Activated B cell treated with CpG ODN at 0.5 μM for 24 hours (primary cell): Measurements from ENCODE around the gene LGSN. TPM values are rescaled to one million over a fixed set of nuclear protein-coding genes. Genes with fewer than 3 reads are reported as not detected.

Experiments used
- ATAC-seq: fragments of 200-7000 bp; cut with Tn5 transposase; one replicate; pipeline ENCODE4 v1.10.0; 2021; ENCODE audit warnings: low read depth, mild to moderate bottlenecking, moderate library complexity
- CTCF ChIA-PET: fragments of 350-600 bp; sonication (Branson Sonifier 250); formaldehyde crosslinking; loops from one replicate; lab custom pipeline; 2021; ENCODE audit warnings: antibody characterized with exemption; lab: Charles Lee
- POLR2A ChIA-PET: fragments of 350-600 bp; sonication (Branson Sonifier 250); formaldehyde crosslinking; loops from one replicate; lab custom pipeline; 2021; ENCODE audit warnings: antibody characterized with exemption; lab: Charles Lee
- DNase-seq: peaks from one replicate; pipeline ENCODE4 v3.0.0; 2022
- H3K27ac Mint-ChIP-seq: one replicate; pipeline ENCODE4 v1.8.0; 2020; ENCODE audit warnings: mixed read lengths
- H3K27me3 Mint-ChIP-seq: one replicate; pipeline ENCODE4 v1.8.0; 2021; ENCODE audit warnings: mixed read lengths
- H3K36me3 Mint-ChIP-seq: one replicate; pipeline ENCODE4 v1.8.0; 2021; ENCODE audit warnings: low read depth, mixed read lengths
- H3K4me1 Mint-ChIP-seq: one replicate; pipeline ENCODE4 v1.8.0; 2021; ENCODE audit warnings: mixed read lengths
- H3K4me3 Mint-ChIP-seq: one replicate; pipeline ENCODE4 v1.8.0; 2020; ENCODE audit warnings: mild to moderate bottlenecking, mixed read lengths
- H3K9me3 Mint-ChIP-seq: one replicate; pipeline ENCODE4 v1.8.0; 2020; ENCODE audit warnings: mixed read lengths
- CTCF ChIP-seq: fragments of 200-600 bp; IDR thresholded peaks from one replicate; pipeline ENCODE4 v1.8.0; 2022; ENCODE audit warnings: antibody characterized with exemption, mild to moderate bottlenecking
- intact Hi-C: fragments of 100-400 bp; cut with micrococcal nuclease; formaldehyde crosslinking; loops from one replicate; pipeline ENCODE4 v1.15.1; 2024
- total RNA-seq: library from RNA; stranded (reverse); gene quantifications from 2 replicates; pipeline ENCODE4 v1.2.3, GENCODE V29; 2022

Gene LGSN
- total RNA-seq, 1 donor from 2014 or later: 0.11 TPM

GRCh38 chr6:63306420-63306819, 13.4 kb downstream of the LGSN start:
- ChIA-PET CTCF (interaction anchor here (1.9 kb wide), 1 partner anchor 458 kb away, joined by 8 read pairs; no protein-coding TSS in a partner anchor), POLR2A (no interaction called here)
- no peaks in the 10 kb centered on the region for H3K4me1 Mint-ChIP-seq
- no peaks in the 10 kb centered on the region for H3K36me3 Mint-ChIP-seq
- no peak for TF ChIP-seq CTCF
- no peak overlapping the region for H3K27ac Mint-ChIP-seq
- no peak for DNase-seq
- H3K27me3 Mint-ChIP-seq: no peaks in the 10 kb centered on the region
- intact Hi-C loops: no loop called here
- H3K9me3 Mint-ChIP-seq: no peaks in the 10 kb centered on the region
- ATAC-seq: no peak
- H3K4me3 Mint-ChIP-seq: no peak overlapping the region

- Mint-ChIP-seq H3K27me3 (no peaks in the 10 kb centered on the region), H3K36me3 (no peaks in the 10 kb centered on the region), H3K4me3 (no peak overlapping the region), H3K4me1 (no peaks in the 10 kb centered on the region), H3K27ac (no peak overlapping the region), H3K9me3 (no peaks in the 10 kb centered on the region)
- no peak for DNase-seq
- TF ChIP-seq CTCF: no peak
- intact Hi-C loops: no loop called here
- POLR2A ChIA-PET: no interaction called here
- no peak for ATAC-seq
- CTCF ChIA-PET: no interaction called here
Observed at GRCh38 chr6:63305277-63305676, 14.5 kb downstream of the LGSN start.

GRCh38 chr6:63303476-63303875, 16.3 kb downstream of the LGSN start:
- H3K4me1 Mint-ChIP-seq: no peaks in the 10 kb centered on the region
- no peak for TF ChIP-seq CTCF
- H3K27ac Mint-ChIP-seq: no peak overlapping the region
- H3K4me3 Mint-ChIP-seq: no peak overlapping the region
- intact Hi-C loops: no loop called here
- no peak for DNase-seq
- ChIA-PET POLR2A (no interaction called here), CTCF (interaction anchor here (0.9 kb wide), 1 partner anchor 461 kb away, joined by 4 read pairs; no protein-coding TSS in a partner anchor)
- no peaks in the 10 kb centered on the region for H3K36me3 Mint-ChIP-seq
- H3K27me3 Mint-ChIP-seq: no peaks in the 10 kb centered on the region
- H3K9me3 Mint-ChIP-seq: peaks cover 6% of the 10 kb centered on the region
- ATAC-seq: no peak

GRCh38 chr6:63299667-63300066, 20.1 kb downstream of the LGSN start:
- Mint-ChIP-seq H3K36me3 (no peaks in the 10 kb centered on the region), H3K4me1 (no peaks in the 10 kb centered on the region), H3K27me3 (no peaks in the 10 kb centered on the region), H3K27ac (no peak overlapping the region), H3K4me3 (no peak overlapping the region), H3K9me3 (peaks cover 6% of the 10 kb centered on the region)
- POLR2A ChIA-PET: no interaction called here
- intact Hi-C loops: no loop called here
- ATAC-seq: no peak
- no peak for DNase-seq
- CTCF ChIA-PET: no interaction called here
- TF ChIP-seq CTCF: no peak

- TF ChIP-seq CTCF: no peak
- H3K36me3 Mint-ChIP-seq: no peaks in the 10 kb centered on the region
- ATAC-seq (no peak), DNase-seq (no peak)
- H3K4me3 Mint-ChIP-seq: no peak overlapping the region
- no peak overlapping the region for H3K27ac Mint-ChIP-seq
- no peaks in the 10 kb centered on the region for H3K27me3 Mint-ChIP-seq
- no peaks in the 10 kb centered on the region for H3K4me1 Mint-ChIP-seq
- intact Hi-C loops: no loop called here
- CTCF ChIA-PET: no interaction called here
- POLR2A ChIA-PET: no interaction called here
- peaks cover 6% of the 10 kb centered on the region for H3K9me3 Mint-ChIP-seq
Observed at GRCh38 chr6:63295553-63296194, 24.1 kb downstream of the LGSN start.
